ENCODE results near the gene SPPL2A. TPM values are rescaled to one million over a fixed set of nuclear protein-coding genes. Genes with fewer than 3 reads are reported as not detected.

The SPPL2A gene
- total RNA-seq, 1 experiment from 2014 or later: 34.4 TPM

DNA sequence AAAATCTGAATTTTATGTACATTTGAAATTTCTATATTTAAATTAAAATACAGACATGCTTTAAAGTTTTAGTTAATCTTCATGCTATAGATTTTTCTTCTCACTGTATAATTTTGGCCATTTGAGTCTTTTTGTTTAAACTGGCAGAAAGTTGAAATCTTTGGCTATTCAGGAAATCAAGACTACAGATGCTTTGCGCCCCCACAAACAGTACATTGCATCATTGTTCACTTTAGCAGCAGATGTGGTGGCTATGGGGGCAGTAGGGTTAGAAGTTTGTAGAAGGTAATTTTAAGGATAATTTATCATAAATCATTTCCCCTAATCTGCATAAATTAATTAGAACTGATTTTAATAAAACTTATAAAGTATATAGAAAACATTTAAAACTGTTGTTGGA is 20.9 kb downstream of the SPPL2A start:
- Histone ChIP-seq H3K36me3 (ENCODE audit: low read depth, low read length) (no peaks in the 10 kb centered on the region), H3K4me3 (ENCODE audit: low read length) (no peak overlapping the region), H3K27me3 (ENCODE audit: low read length) (no peaks in the 10 kb centered on the region), H2AFZ (ENCODE audit: low read length) (no peak overlapping the region), H3K27ac (ENCODE audit: low read length) (no peak overlapping the region), H3K9me2 (replicated peaks; ENCODE audit: low read length) (no peaks in the 10 kb centered on the region), H3K4me1 (ENCODE audit: insufficient read depth, low read length) (no peaks in the 10 kb centered on the region), H3K4me2 (ENCODE audit: low read length) (no peak overlapping the region), H3K9me3 (ENCODE audit: low read length) (no peaks in the 10 kb centered on the region), H4K20me1 (ENCODE audit: low read length) (no peaks in the 10 kb centered on the region), H3K9ac (ENCODE audit: low read length) (no peak overlapping the region), H3F3A (ENCODE audit: low read length, unreplicated experiment) (no peaks in the 10 kb centered on the region), H3K79me2 (ENCODE audit: low read length) (no peaks in the 10 kb centered on the region)
- no TSS peak for BruUV-seq (replicated peaks)
- intact Hi-C loops (cut with micrococcal nuclease): no loop called here
- DNase-seq (no peak), ATAC-seq (no peak)
- ChIA-PET POLR2A (ENCODE audit: unreplicated experiment) (interaction anchor here (0.5 kb wide), 1 partner anchor 196 kb away, joined by 3 read pairs; no protein-coding TSS in a partner anchor), CTCF (no interaction called here)
- no peak for TF ChIP-seq EZH2phosphoT487 (IDR thresholded peaks at IDR 0.05; ENCODE audit: borderline replicate concordance, low read length)
- TF ChIP-seq, protein P1, sequence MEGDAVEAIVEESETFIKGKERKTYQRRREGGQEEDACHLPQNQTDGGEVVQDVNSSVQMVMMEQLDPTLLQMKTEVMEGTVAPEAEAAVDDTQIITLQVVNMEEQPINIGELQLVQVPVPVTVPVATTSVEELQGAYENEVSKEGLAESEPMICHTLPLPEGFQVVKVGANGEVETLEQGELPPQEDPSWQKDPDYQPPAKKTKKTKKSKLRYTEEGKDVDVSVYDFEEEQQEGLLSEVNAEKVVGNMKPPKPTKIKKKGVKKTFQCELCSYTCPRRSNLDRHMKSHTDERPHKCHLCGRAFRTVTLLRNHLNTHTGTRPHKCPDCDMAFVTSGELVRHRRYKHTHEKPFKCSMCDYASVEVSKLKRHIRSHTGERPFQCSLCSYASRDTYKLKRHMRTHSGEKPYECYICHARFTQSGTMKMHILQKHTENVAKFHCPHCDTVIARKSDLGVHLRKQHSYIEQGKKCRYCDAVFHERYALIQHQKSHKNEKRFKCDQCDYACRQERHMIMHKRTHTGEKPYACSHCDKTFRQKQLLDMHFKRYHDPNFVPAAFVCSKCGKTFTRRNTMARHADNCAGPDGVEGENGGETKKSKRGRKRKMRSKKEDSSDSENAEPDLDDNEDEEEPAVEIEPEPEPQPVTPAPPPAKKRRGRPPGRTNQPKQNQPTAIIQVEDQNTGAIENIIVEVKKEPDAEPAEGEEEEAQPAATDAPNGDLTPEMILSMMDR (conservative IDR thresholded peaks at IDR 0.05; ENCODE audit: low read depth, low read length): no peak
- no peak for TF ChIP-seq EZH2 (IDR thresholded peaks at IDR 0.05; ENCODE audit: low read length, unreplicated experiment)

DNA sequence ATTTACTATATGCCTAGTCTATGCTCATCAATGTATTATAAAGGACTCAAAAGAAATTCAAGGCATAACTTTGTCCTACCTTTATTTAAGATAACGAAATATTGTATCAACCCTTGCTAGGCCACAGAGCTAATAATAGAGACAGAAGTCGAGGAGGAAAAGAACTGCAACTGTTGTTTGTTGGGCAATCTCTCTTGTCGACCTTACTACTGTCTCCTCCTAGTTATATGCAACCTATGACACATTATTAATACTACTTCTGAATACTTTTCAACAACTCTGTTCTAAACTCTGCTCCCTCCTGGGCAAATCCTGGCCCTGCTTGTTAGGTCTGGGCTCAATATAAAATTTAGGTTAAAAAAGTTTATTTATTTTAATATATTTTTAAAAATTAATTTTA is 24.6 kb downstream of the SPPL2A start:
- Histone ChIP-seq H3K27ac (ENCODE audit: low read length) (no peak overlapping the region), H2AFZ (ENCODE audit: low read length) (no peak overlapping the region), H3F3A (ENCODE audit: low read length, unreplicated experiment) (no peaks in the 10 kb centered on the region), H3K27me3 (ENCODE audit: low read length) (no peaks in the 10 kb centered on the region), H3K9me2 (replicated peaks; ENCODE audit: low read length) (no peaks in the 10 kb centered on the region), H3K79me2 (ENCODE audit: low read length) (no peaks in the 10 kb centered on the region), H3K36me3 (ENCODE audit: low read depth, low read length) (no peaks in the 10 kb centered on the region), H3K4me3 (ENCODE audit: low read length) (no peak overlapping the region), H3K4me2 (ENCODE audit: low read length) (no peak overlapping the region), H3K9ac (ENCODE audit: low read length) (no peak overlapping the region), H4K20me1 (ENCODE audit: low read length) (no peaks in the 10 kb centered on the region), H3K9me3 (ENCODE audit: low read length) (no peaks in the 10 kb centered on the region), H3K4me1 (ENCODE audit: insufficient read depth, low read length) (no peaks in the 10 kb centered on the region)
- no TSS peak for BruUV-seq (replicated peaks)
- POLR2A ChIA-PET (ENCODE audit: unreplicated experiment): no interaction called here
- CTCF ChIA-PET: no interaction called here
- intact Hi-C loops (cut with micrococcal nuclease): no loop called here
- no peak for ATAC-seq
- no peak for DNase-seq
- TF ChIP-seq, protein P1 (conservative IDR thresholded peaks at IDR 0.05; ENCODE audit: low read depth, low read length): no peak
- TF ChIP-seq EZH2 (IDR thresholded peaks at IDR 0.05; ENCODE audit: low read length, unreplicated experiment) (no peak), EZH2phosphoT487 (IDR thresholded peaks at IDR 0.05; ENCODE audit: borderline replicate concordance, low read length) (no peak)

- H3K4me2 ChIP-seq (ENCODE audit: low read length): no peak overlapping the region
- intact Hi-C loops (cut with micrococcal nuclease): no loop called here
- DNase-seq: no peak
- no peak overlapping the region for H3K9ac ChIP-seq (ENCODE audit: low read length)
- ATAC-seq: no peak
- POLR2A ChIA-PET (ENCODE audit: unreplicated experiment): no interaction called here
- H3K4me3 ChIP-seq (ENCODE audit: low read length): no peak overlapping the region
- H3K9me3 ChIP-seq (ENCODE audit: low read length): no peaks in the 10 kb centered on the region
- no peaks in the 10 kb centered on the region for H3F3A ChIP-seq (ENCODE audit: low read length, unreplicated experiment)
- H3K27me3 ChIP-seq (ENCODE audit: low read length): no peaks in the 10 kb centered on the region
- TF ChIP-seq EZH2phosphoT487 (IDR thresholded peaks at IDR 0.05; ENCODE audit: borderline replicate concordance, low read length): no peak
- TF ChIP-seq, protein P1 (conservative IDR thresholded peaks at IDR 0.05; ENCODE audit: low read depth, low read length): no peak
- no peak for TF ChIP-seq EZH2 (IDR thresholded peaks at IDR 0.05; ENCODE audit: low read length, unreplicated experiment)
- H3K36me3 ChIP-seq (ENCODE audit: low read depth, low read length): no peaks in the 10 kb centered on the region
- H3K4me1 ChIP-seq (ENCODE audit: insufficient read depth, low read length): no peaks in the 10 kb centered on the region
- no peaks in the 10 kb centered on the region for H4K20me1 ChIP-seq (ENCODE audit: low read length)
- no peak overlapping the region for H2AFZ ChIP-seq (ENCODE audit: low read length)
- no peaks in the 10 kb centered on the region for H3K79me2 ChIP-seq (ENCODE audit: low read length)
- BruUV-seq (replicated peaks): no TSS peak
- no peaks in the 10 kb centered on the region for H3K9me2 ChIP-seq (replicated peaks; ENCODE audit: low read length)
- no peak overlapping the region for H3K27ac ChIP-seq (ENCODE audit: low read length)
- CTCF ChIA-PET: no interaction called here
Measured at GRCh38 chr15:50736823-50737222, 28.7 kb downstream of the SPPL2A start.

All from PC-3 (cell line).